Caco-2 (cell line): ENCODE results near the gene SLC36A3. TPM values are rescaled to one million over a fixed set of nuclear protein-coding genes. Genes with fewer than 3 reads are reported as not detected.

Experiments
- BruUV-seq: library from RNA; stranded (reverse); fragments of 400-500 nt; replicated peaks from 2 replicates; lab custom pipeline; 2021; lab: Mats Ljungman, UMichigan
- CTCF ChIA-PET: fragments of 300-600 bp; sonication (Branson Sonifier 250); formaldehyde crosslinking; loops from one replicate; lab custom pipeline; 2022; ENCODE audit warnings: antibody characterized with exemption; lab: Charles Lee
- POLR2A ChIA-PET: fragments of 300-600 bp; sonication (Branson Sonifier 250); formaldehyde crosslinking; loops from one replicate; lab custom pipeline; 2022; ENCODE audit warnings: antibody characterized with exemption; lab: Charles Lee
- DNase-seq, 2 experiments: peaks; one replicate each; pipeline versions ENCODE4 v3.0.0 to v3.0.0-alpha.2; 2020 to 2022
- H3K27me3 ChIP-seq: replicated peaks from 2 replicates; pipeline ENCODE4 v1.6.0; 2011; ENCODE audit warnings: low read length; ENCODE audit not compliant: control insufficient read depth, insufficient read depth
- H3K36me3 ChIP-seq: 2 replicates; pipeline ENCODE4 v1.5.1; 2011; ENCODE audit warnings: low read length; ENCODE audit not compliant: control insufficient read depth, insufficient read depth
- H3K4me1 ChIP-seq: fragments of 250-450 bp; sonication (Bioruptor Pico); 2 replicates; pipeline ENCODE4 v1.5.1; 2020; ENCODE audit warnings: mild to moderate bottlenecking
- H3K4me3 ChIP-seq: 2 replicates; pipeline ENCODE4 v1.5.1; 2011; ENCODE audit warnings: low read depth, mild to moderate bottlenecking, control low read depth, low read length
- H3K9me3 ChIP-seq: fragments of 250-450 bp; sonication (Bioruptor Pico); 2 replicates; pipeline ENCODE4 v1.5.1; 2020; ENCODE audit warnings: mild to moderate bottlenecking, moderate library complexity
- H3K27ac Mint-ChIP-seq: one replicate; pipeline ENCODE4 v1.8.0; 2022; ENCODE audit warnings: mixed read lengths; ENCODE audit not compliant: unreplicated experiment
- H3K27me3 Mint-ChIP-seq: one replicate; pipeline ENCODE4 v1.8.0; 2022; ENCODE audit warnings: mixed read lengths; ENCODE audit not compliant: insufficient read depth, unreplicated experiment
- H3K36me3 Mint-ChIP-seq: one replicate; pipeline ENCODE4 v1.8.0; 2022; ENCODE audit warnings: mild to moderate bottlenecking, mixed read lengths; ENCODE audit not compliant: insufficient read depth, unreplicated experiment
- H3K4me1 Mint-ChIP-seq: one replicate; pipeline ENCODE4 v1.8.0; 2022; ENCODE audit warnings: low read depth, mixed read lengths; ENCODE audit not compliant: unreplicated experiment
- H3K4me3 Mint-ChIP-seq: one replicate; pipeline ENCODE4 v1.8.0; 2022; ENCODE audit warnings: mild to moderate bottlenecking, moderate library complexity, mixed read lengths; ENCODE audit not compliant: unreplicated experiment
- H3K9me3 Mint-ChIP-seq: one replicate; pipeline ENCODE4 v1.8.0; 2022; ENCODE audit warnings: mixed read lengths; ENCODE audit not compliant: unreplicated experiment
- intact Hi-C: fragments of 100-400 bp; cut with micrococcal nuclease; formaldehyde crosslinking; loops from one replicate; pipeline ENCODE4 v1.10.0; 2022; ENCODE audit not compliant: unreplicated experiment
- total RNA-seq: library from RNA; stranded (reverse); gene quantifications from 2 replicates; pipeline ENCODE4 v1.2.3, GENCODE V29; 2022
- TF ChIP-seq, protein P1 (sequence below), 2 experiments: fragments of 200-600 bp in 1 of 2; IDR thresholded peaks; 1 replicate in 1 of 2; 2 replicates in 1 of 2; pipeline versions ENCODE4 v1.5.1 to v1.8.0; 2011 to 2022; ENCODE audit warnings: antibody characterized with exemption in 1 of 2, control low read depth in 1 of 2, inconsistent platforms in 1 of 2, low read depth in 1 of 2, low read length in 1 of 2, mild to moderate bottlenecking in 1 of 2, moderate library complexity in 1 of 2; ENCODE audit not compliant: insufficient read depth in 1 of 2, severe bottlenecking in 1 of 2, unreplicated experiment in 1 of 2

SLC36A3 gene
- total RNA-seq, 1 experiment from 2014 or later = not detected

DNA sequence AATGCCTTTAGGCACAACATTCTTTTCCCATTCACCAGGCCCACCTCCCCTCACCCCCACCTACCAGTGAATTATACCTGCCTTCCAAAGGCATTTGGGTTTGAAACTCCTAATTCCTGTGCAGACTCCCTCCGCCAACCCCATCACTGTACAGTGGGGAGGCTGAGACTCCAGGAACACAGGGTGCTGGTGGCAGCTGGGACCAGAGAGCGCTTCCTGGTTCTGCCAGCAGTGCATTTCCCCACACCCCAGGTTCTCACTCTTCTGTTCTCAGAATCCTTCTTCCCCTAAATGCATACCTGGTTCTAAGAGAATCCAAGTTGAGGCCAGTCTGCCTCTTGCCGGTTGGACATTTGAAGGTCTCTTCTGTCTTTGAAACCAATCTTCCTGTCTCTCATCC is 22.7 kb upstream of the SLC36A3 start:
- no peaks in the 10 kb centered on the region for H3K4me1 ChIP-seq
- no peak overlapping the region for H3K27ac Mint-ChIP-seq
- ChIA-PET CTCF (interaction anchor here (1.2 kb wide), 1 partner anchor 10 kb away, joined by 6 read pairs; no protein-coding TSS in a partner anchor), POLR2A (no interaction called here)
- 0 out of 2 replicates have a peak, but pooled peaks cover 3% of the 10 kb centered on the region for H3K9me3 ChIP-seq
- H3K27me3 ChIP-seq = no peaks in the 10 kb centered on the region
- peaks cover 5% of the 10 kb centered on the region for H3K27me3 Mint-ChIP-seq
- no peaks in the 10 kb centered on the region for H3K9me3 Mint-ChIP-seq
- intact Hi-C loops = no loop called here
- no peak overlapping the region for H3K4me3 ChIP-seq
- H3K4me1 Mint-ChIP-seq = no peaks in the 10 kb centered on the region
- H3K36me3 ChIP-seq = no peaks in the 10 kb centered on the region
- H3K36me3 Mint-ChIP-seq = no peaks in the 10 kb centered on the region
- TF ChIP-seq, protein P1, sequence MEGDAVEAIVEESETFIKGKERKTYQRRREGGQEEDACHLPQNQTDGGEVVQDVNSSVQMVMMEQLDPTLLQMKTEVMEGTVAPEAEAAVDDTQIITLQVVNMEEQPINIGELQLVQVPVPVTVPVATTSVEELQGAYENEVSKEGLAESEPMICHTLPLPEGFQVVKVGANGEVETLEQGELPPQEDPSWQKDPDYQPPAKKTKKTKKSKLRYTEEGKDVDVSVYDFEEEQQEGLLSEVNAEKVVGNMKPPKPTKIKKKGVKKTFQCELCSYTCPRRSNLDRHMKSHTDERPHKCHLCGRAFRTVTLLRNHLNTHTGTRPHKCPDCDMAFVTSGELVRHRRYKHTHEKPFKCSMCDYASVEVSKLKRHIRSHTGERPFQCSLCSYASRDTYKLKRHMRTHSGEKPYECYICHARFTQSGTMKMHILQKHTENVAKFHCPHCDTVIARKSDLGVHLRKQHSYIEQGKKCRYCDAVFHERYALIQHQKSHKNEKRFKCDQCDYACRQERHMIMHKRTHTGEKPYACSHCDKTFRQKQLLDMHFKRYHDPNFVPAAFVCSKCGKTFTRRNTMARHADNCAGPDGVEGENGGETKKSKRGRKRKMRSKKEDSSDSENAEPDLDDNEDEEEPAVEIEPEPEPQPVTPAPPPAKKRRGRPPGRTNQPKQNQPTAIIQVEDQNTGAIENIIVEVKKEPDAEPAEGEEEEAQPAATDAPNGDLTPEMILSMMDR (IDR thresholded peaks at IDR 0.05; ENCODE audit: insufficient read depth in 1 of 2, low read depth in 1 of 2, low read length in 1 of 2, severe bottlenecking in 1 of 2, unreplicated experiment in 1 of 2) = no peak
- DNase-seq = no peak
- no TSS peak for BruUV-seq
- H3K4me3 Mint-ChIP-seq = no peak overlapping the region

DNA sequence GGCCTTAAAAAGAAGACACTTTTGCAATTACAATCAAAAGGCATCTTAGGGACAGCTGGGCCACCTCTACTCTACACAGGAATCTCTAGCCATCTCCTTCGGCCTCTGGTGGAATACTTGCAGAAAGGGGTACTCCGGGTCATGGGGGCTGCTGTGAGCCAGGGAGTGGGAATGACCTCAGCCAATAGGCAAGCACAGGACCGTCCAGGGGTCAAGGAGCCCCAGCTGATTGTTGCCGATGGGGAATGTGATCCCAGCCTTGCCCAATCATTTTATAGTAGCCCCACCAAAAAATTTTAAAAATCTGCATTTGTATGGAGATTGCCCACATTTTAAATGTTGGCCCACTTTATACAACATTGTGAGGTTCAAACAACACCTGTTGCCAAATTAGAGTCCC is 16.9 kb upstream of the SLC36A3 start:
- POLR2A ChIA-PET = no interaction called here
- CTCF ChIA-PET = no interaction called here
- BruUV-seq = no TSS peak
- H3K9me3 ChIP-seq = no peaks in the 10 kb centered on the region
- no peak overlapping the region for H3K4me3 ChIP-seq
- Mint-ChIP-seq H3K4me1 (peaks cover 6% of the 10 kb centered on the region), H3K27me3 (no peaks in the 10 kb centered on the region), H3K9me3 (no peaks in the 10 kb centered on the region), H3K27ac (no peak overlapping the region), H3K36me3 (no peaks in the 10 kb centered on the region), H3K4me3 (no peak overlapping the region)
- H3K4me1 ChIP-seq = no peaks in the 10 kb centered on the region
- intact Hi-C loops = no loop called here
- H3K27me3 ChIP-seq = no peaks in the 10 kb centered on the region
- TF ChIP-seq, protein P1 (IDR thresholded peaks at IDR 0.05; ENCODE audit: insufficient read depth in 1 of 2, low read depth in 1 of 2, low read length in 1 of 2, severe bottlenecking in 1 of 2, unreplicated experiment in 1 of 2) = no peak
- H3K36me3 ChIP-seq = no peaks in the 10 kb centered on the region
- DNase-seq = no peak

DNA sequence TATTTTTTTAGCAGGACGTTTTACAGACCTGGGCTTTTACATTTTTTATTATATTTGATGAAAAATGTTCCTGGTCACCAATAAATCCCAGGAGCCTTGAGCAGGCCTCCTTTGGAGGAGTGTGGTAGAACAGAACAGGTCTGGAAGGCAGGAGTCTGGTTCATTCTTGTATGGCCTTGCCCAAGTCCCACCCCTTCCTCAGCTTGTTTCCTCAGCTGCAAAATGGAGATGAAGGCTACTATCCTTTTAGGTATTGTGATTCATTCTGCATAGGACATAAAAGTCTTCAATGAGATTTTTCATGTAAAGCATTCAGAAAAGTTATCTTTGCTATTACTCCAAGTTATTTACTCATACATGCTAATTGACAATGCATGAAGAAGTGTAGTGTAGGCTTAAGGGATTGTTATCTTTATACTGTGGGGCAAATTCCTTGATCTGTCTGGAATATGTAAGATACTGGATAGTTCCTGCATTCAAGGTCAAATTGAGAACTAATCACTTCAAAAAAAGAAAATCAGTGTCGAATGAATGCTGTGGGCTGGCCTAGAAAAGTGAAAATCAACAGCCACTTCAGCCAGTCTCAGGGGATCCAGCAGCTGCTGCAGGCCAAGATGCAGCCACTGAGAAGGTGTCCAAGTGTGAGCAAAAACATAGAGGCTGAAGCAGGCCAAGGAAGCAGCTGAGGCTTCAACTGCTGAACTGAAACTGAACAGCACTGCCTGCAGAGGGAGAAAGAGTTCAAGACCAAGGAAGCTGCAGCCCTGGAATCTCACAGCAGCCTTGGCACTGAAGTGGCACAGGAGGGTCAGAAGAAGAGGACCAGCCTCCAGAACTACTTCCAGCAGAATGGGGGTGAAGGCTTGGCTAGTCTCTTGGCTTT is 15.5 kb upstream of the SLC36A3 start:
- no peaks in the 10 kb centered on the region for H3K4me1 ChIP-seq
- CTCF ChIA-PET = no interaction called here
- Mint-ChIP-seq H3K27me3 (no peaks in the 10 kb centered on the region), H3K4me3 (no peak overlapping the region), H3K27ac (no peak overlapping the region), H3K4me1 (peaks cover 6% of the 10 kb centered on the region), H3K36me3 (no peaks in the 10 kb centered on the region), H3K9me3 (no peaks in the 10 kb centered on the region)
- BruUV-seq = no TSS peak
- DNase-seq = peak; percentile 23 to 45
- intact Hi-C loops = loop anchor here (5.0 to 10.0 kb wide), 4 partner anchors 67 to 333 kb away; partner anchors contain the start of gene GM2A
- H3K36me3 ChIP-seq = no peaks in the 10 kb centered on the region
- no peaks in the 10 kb centered on the region for H3K27me3 ChIP-seq
- POLR2A ChIA-PET = no interaction called here
- no peaks in the 10 kb centered on the region for H3K9me3 ChIP-seq
- TF ChIP-seq, protein P1 (IDR thresholded peaks at IDR 0.05; ENCODE audit: insufficient read depth in 1 of 2, low read depth in 1 of 2, low read length in 1 of 2, severe bottlenecking in 1 of 2, unreplicated experiment in 1 of 2) = peak; percentile 14 to 35
- H3K4me3 ChIP-seq = no peak overlapping the region
